ENCODE data around the gene BNC2. TPM values are rescaled to one million over a fixed set of nuclear protein-coding genes. Genes with fewer than 3 reads are reported as not detected.

The BNC2 gene
- total and polyA plus RNA-seq, 2 of the 4 experiments (the other 2 are of a cell fraction): 15.5 to 45.2 TPM

- ChIA-PET CTCF (no interaction called here), POLR2A (ENCODE audit: unreplicated experiment) (no interaction called here)
- BruUV-seq (replicated peaks): no TSS peak
- H3K4ac ChIP-seq (ENCODE audit: low read depth, low read length): no peak overlapping the region
- intact Hi-C loops (cut with micrococcal nuclease): no loop called here
- H3K79me1 ChIP-seq (ENCODE audit: low read depth in 1 of 2, low read length in 2 of 2): peaks cover 12 to 30% of the 10 kb centered on the region in 2 experiments
- H2BK20ac ChIP-seq (ENCODE audit: low read depth, low read length): no peak overlapping the region
- no peaks in the 10 kb centered on the region for H4K20me1 ChIP-seq (ENCODE audit: insufficient read depth, low read length)
- no peak overlapping the region for H3K18ac ChIP-seq (ENCODE audit: low read depth, low read length)
- 100% methylated on average over 1 of the region's 1 CpG; no CpG with 5 or more reads in 1 of the 2 experiments for WGBS, 2 experiments (ENCODE audit: extremely low coverage in 2 of 2, insufficient read length in 1 of 2)
- H3K27me3 ChIP-seq (ENCODE audit: control insufficient read depth, insufficient read depth, low read length): no peaks in the 10 kb centered on the region
- H4K5ac ChIP-seq (ENCODE audit: low read depth, low read length): no peak overlapping the region
- H2AK5ac ChIP-seq (ENCODE audit: low read depth, low read length): no peak overlapping the region
- no peak overlapping the region for H4K91ac ChIP-seq (ENCODE audit: insufficient read depth, low read depth, low read length)
- TF ChIP-seq RFX5 (IDR thresholded peaks at IDR 0.05; ENCODE audit: low read depth, low read length): no peak
- TF ChIP-seq SMC3 (IDR thresholded peaks at IDR 0.05; ENCODE audit: low read depth, low read length): no peak
- TF ChIP-seq POLR2A (IDR thresholded peaks at IDR 0.05; ENCODE audit: low read depth, low read length): no peak
- no peak for TF ChIP-seq NFE2L2 (IDR thresholded peaks at IDR 0.05; ENCODE audit: low read depth, low read length)
- TF ChIP-seq, protein P1, sequence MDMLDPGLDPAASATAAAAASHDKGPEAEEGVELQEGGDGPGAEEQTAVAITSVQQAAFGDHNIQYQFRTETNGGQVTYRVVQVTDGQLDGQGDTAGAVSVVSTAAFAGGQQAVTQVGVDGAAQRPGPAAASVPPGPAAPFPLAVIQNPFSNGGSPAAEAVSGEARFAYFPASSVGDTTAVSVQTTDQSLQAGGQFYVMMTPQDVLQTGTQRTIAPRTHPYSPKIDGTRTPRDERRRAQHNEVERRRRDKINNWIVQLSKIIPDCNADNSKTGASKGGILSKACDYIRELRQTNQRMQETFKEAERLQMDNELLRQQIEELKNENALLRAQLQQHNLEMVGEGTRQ (IDR thresholded peaks at IDR 0.05; ENCODE audit: low read depth, low read length): no peak
- TF ChIP-seq CHD1 (IDR thresholded peaks at IDR 0.05; ENCODE audit: low read depth, low read length): no peak
- TF ChIP-seq CEBPB (IDR thresholded peaks at IDR 0.05; ENCODE audit: low read depth, low read length): no peak
- TF ChIP-seq MAFK (IDR thresholded peaks at IDR 0.05; ENCODE audit: low read depth, low read length): no peak
- TF ChIP-seq BHLHE40 (IDR thresholded peaks at IDR 0.05; ENCODE audit: low read depth, low read length): no peak
- no peak for TF ChIP-seq MAZ (IDR thresholded peaks at IDR 0.05; ENCODE audit: borderline replicate concordance, low read depth, low read length)
- no peak for TF ChIP-seq FOS (IDR thresholded peaks at IDR 0.05; ENCODE audit: low read depth, low read length)
- no peak for TF ChIP-seq RCOR1 (IDR thresholded peaks at IDR 0.05; ENCODE audit: insufficient replicate concordance, low read length)
- TF ChIP-seq MXI1 (IDR thresholded peaks at IDR 0.05; ENCODE audit: borderline replicate concordance, low read depth, low read length): no peak
- no peak for TF ChIP-seq RAD21 (IDR thresholded peaks at IDR 0.05; ENCODE audit: low read length)
- TF ChIP-seq, protein P2, sequence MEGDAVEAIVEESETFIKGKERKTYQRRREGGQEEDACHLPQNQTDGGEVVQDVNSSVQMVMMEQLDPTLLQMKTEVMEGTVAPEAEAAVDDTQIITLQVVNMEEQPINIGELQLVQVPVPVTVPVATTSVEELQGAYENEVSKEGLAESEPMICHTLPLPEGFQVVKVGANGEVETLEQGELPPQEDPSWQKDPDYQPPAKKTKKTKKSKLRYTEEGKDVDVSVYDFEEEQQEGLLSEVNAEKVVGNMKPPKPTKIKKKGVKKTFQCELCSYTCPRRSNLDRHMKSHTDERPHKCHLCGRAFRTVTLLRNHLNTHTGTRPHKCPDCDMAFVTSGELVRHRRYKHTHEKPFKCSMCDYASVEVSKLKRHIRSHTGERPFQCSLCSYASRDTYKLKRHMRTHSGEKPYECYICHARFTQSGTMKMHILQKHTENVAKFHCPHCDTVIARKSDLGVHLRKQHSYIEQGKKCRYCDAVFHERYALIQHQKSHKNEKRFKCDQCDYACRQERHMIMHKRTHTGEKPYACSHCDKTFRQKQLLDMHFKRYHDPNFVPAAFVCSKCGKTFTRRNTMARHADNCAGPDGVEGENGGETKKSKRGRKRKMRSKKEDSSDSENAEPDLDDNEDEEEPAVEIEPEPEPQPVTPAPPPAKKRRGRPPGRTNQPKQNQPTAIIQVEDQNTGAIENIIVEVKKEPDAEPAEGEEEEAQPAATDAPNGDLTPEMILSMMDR (conservative IDR thresholded peaks at IDR 0.05; ENCODE audit: low read depth, low read length): no peak
- no peak for TF ChIP-seq ELK1 (IDR thresholded peaks at IDR 0.05; ENCODE audit: borderline replicate concordance, low read depth, low read length)
- peaks cover 11% of the 10 kb centered on the region for H3K9me1 ChIP-seq (ENCODE audit: insufficient read depth, low read length)
- no peak overlapping the region for H2AFZ ChIP-seq (replicated peaks; ENCODE audit: low read length, poor library complexity)
- H4K8ac ChIP-seq (ENCODE audit: low read depth in 2 of 2, low read length in 2 of 2): no peak overlapping the region
- H3K14ac ChIP-seq (replicated peaks; ENCODE audit: low read depth, low read length): no peak overlapping the region
- no peak overlapping the region for H2BK5ac ChIP-seq (ENCODE audit: low read depth, low read length, poor library complexity, severe bottlenecking)
- H3K9me3 ChIP-seq (ENCODE audit: control insufficient read depth, insufficient read depth, low read length): no peaks in the 10 kb centered on the region
- H2BK120ac ChIP-seq (ENCODE audit: low read depth, low read length): no peak overlapping the region
- DNase-seq: no peak
- H3K23ac ChIP-seq (ENCODE audit: low read depth, low read length): no peak overlapping the region
- H3K27ac ChIP-seq (ENCODE audit: insufficient read depth, low read length): no peak overlapping the region
- no peak overlapping the region for H3K4me3 ChIP-seq (ENCODE audit: insufficient read depth, low read depth, low read length)
- no peak overlapping the region for H3K56ac ChIP-seq (ENCODE audit: extremely low read depth, insufficient read depth, low read length)
- no peak for ATAC-seq (ENCODE audit: low read depth)
- H3K36me3 ChIP-seq (ENCODE audit: control insufficient read depth, insufficient read depth, low read length): peaks cover 18% of the 10 kb centered on the region
- no peak overlapping the region for H2AK9ac ChIP-seq (replicated peaks; ENCODE audit: low read depth, low read length, poor library complexity)
- H3K9ac ChIP-seq (ENCODE audit: low read depth, low read length): no peak overlapping the region
- in situ Hi-C loops (cut with MboI; ENCODE audit: low sequenced_read_pairs): no loop called here
- no peak overlapping the region for H2BK15ac ChIP-seq (ENCODE audit: low read depth, low read length)
- dilution Hi-C loops (cut with HindIII; ENCODE audit: low sequenced_read_pairs, unreplicated experiment): no loop called here
- H3K4me2 ChIP-seq (ENCODE audit: low read depth, low read length): no peak overlapping the region
- no peaks in the 10 kb centered on the region; the same call in 1 of the 2 replicates for H3K4me1 ChIP-seq (ENCODE audit: control insufficient read depth, insufficient read depth, low read length)
Measured at GRCh38 chr9:16551692-16552091, 318.8 kb downstream of the BNC2 start.
